GM12872 (cell line): ENCODE results near the gene C2orf15.

Experiments
- CTCF ChIP-seq: IDR thresholded peaks from 3 replicates; pipeline ENCODE4 v1.5.1; 2011; ENCODE audit warnings: low read depth, mild to moderate bottlenecking, low read length, moderate library complexity; ENCODE audit not compliant: insufficient read depth

Gene C2orf15

GRCh38 chr2:99112617-99113016 is 28.9 kb upstream of the C2orf15 start:
- TF ChIP-seq CTCF, result no peak

GRCh38 chr2:99127981-99128380 is 13.5 kb upstream of the C2orf15 start:
- no peak for TF ChIP-seq CTCF

GRCh38 chr2:99139003-99139402 is 2.5 kb upstream of the C2orf15 start:
- no peak for TF ChIP-seq CTCF

GRCh38 chr2:99140056-99140859 is 1.2 kb upstream of the C2orf15 start:
- TF ChIP-seq CTCF, result no peak

- TF ChIP-seq CTCF, result no peak
These were observed 722 bp upstream of the C2orf15 start for GRCh38 chr2:99140860-99141109.

- no peak for TF ChIP-seq CTCF
These were observed 9.2 kb downstream of the C2orf15 start for GRCh38 chr2:99150706-99151105.

- TF ChIP-seq CTCF, result no peak
These were observed 10.8 kb downstream of the C2orf15 start for GRCh38 chr2:99152199-99152895.
